IMR-90 (cell line): ENCODE results near the gene TMEM19. TPM values are rescaled to one million over a fixed set of nuclear protein-coding genes. Genes with fewer than 3 reads are reported as not detected.

Experiments
- ATAC-seq: fragments of 200-7000 bp; cut with Tn5 transposase; 2 replicates; pipeline ENCODE4 v1.9.1; 2020; ENCODE audit warnings: low read depth, mild to moderate bottlenecking, moderate library complexity
- BruUV-seq: library from RNA; stranded (reverse); fragments of 400-500 nt; replicated peaks from 2 replicates; lab custom pipeline; 2021; lab: Mats Ljungman, UMichigan
- CTCF ChIA-PET: fragments of 300-600 bp; formaldehyde crosslinking; extraction: SDS; loops from one replicate; lab custom pipeline; 2021; ENCODE audit warnings: antibody characterized with exemption; lab: Yijun Ruan, JAX
- POLR2A ChIA-PET: fragments of 300-600 bp; sonication (Branson Sonifier 250); formaldehyde crosslinking; loops from one replicate; lab custom pipeline; 2022; ENCODE audit warnings: antibody characterized with exemption; ENCODE audit not compliant: unreplicated experiment; lab: Charles Lee
- DNase-seq: peaks from one replicate; pipeline ENCODE4 v3.0.0; 2013
- H2AFZ ChIP-seq: replicated peaks from 2 replicates; pipeline ENCODE3; 2013; ENCODE audit warnings: low read length, mild to moderate bottlenecking; ENCODE audit not compliant: poor library complexity
- H2AK5ac ChIP-seq: 2 replicates; pipeline ENCODE4 v1.6.1; 2013; ENCODE audit warnings: low read depth, low read length, inconsistent platforms
- H2AK9ac ChIP-seq: replicated peaks from 2 replicates; pipeline ENCODE3; 2013; ENCODE audit warnings: mild to moderate bottlenecking, low read depth, low read length, moderate library complexity; ENCODE audit not compliant: poor library complexity
- H2BK120ac ChIP-seq: 2 replicates; pipeline ENCODE4 v1.6.1; 2013; ENCODE audit warnings: low read depth, low read length, inconsistent platforms
- H2BK15ac ChIP-seq: 3 replicates; pipeline ENCODE4 v1.6.1; 2013; ENCODE audit warnings: low read depth, low read length, inconsistent platforms
- H2BK20ac ChIP-seq: 2 replicates; pipeline ENCODE4 v1.6.1; 2013; ENCODE audit warnings: low read depth, mild to moderate bottlenecking, inconsistent platforms, low read length, moderate library complexity
- H2BK5ac ChIP-seq: 2 replicates; pipeline ENCODE4 v1.6.1; 2013; ENCODE audit warnings: mild to moderate bottlenecking, low read depth, low read length, inconsistent platforms; ENCODE audit not compliant: poor library complexity, severe bottlenecking
- H3K14ac ChIP-seq: replicated peaks from 2 replicates; pipeline ENCODE4 v1.6.1; 2013; ENCODE audit warnings: low read depth, low read length, inconsistent platforms
- H3K18ac ChIP-seq: 2 replicates; pipeline ENCODE4 v1.6.1; 2013; ENCODE audit warnings: low read depth, low read length, control low read depth
- H3K23ac ChIP-seq: 2 replicates; pipeline ENCODE4 v1.6.1; 2013; ENCODE audit warnings: low read depth, low read length, inconsistent platforms
- H3K27ac ChIP-seq: 2 replicates; pipeline ENCODE4 v1.5.1; 2013; ENCODE audit warnings: mild to moderate bottlenecking, control low read depth, low read length; ENCODE audit not compliant: insufficient read depth
- H3K27me3 ChIP-seq: 2 replicates; pipeline ENCODE4 v1.6.1; 2013; ENCODE audit warnings: low read length; ENCODE audit not compliant: control insufficient read depth, insufficient read depth
- H3K36me3 ChIP-seq: 2 replicates; pipeline ENCODE4 v1.6.1; 2013; ENCODE audit warnings: low read length, mixed read lengths; ENCODE audit not compliant: control insufficient read depth, insufficient read depth
- H3K4ac ChIP-seq: 2 replicates; pipeline ENCODE4 v1.6.1; 2013; ENCODE audit warnings: low read depth, low read length, inconsistent platforms
- H3K4me1 ChIP-seq: 2 replicates; pipeline ENCODE4 v1.6.1; 2013; ENCODE audit warnings: low read length, mixed read lengths; ENCODE audit not compliant: control insufficient read depth, insufficient read depth
- H3K4me2 ChIP-seq: 2 replicates; pipeline ENCODE4 v1.6.1; 2013; ENCODE audit warnings: low read depth, mild to moderate bottlenecking, control low read depth, low read length, moderate library complexity
- H3K4me3 ChIP-seq: 2 replicates; pipeline ENCODE4 v1.5.1; 2013; ENCODE audit warnings: low read depth, mild to moderate bottlenecking, control low read depth, low read length, moderate library complexity; ENCODE audit not compliant: insufficient read depth
- H3K56ac ChIP-seq: 2 replicates; pipeline ENCODE4 v1.6.1; 2013; ENCODE audit warnings: low read length, inconsistent platforms; ENCODE audit not compliant: insufficient read depth; ENCODE audit errors: extremely low read depth
- H3K79me1 ChIP-seq, 2 experiments: 2 replicates each; pipeline ENCODE4 v1.6.1; 2013; ENCODE audit warnings: low read length in 2 of 2, inconsistent platforms in 1 of 2, low read depth in 1 of 2
- H3K9ac ChIP-seq: 2 replicates; pipeline ENCODE4 v1.6.1; 2013; ENCODE audit warnings: low read depth, low read length, control low read depth
- H3K9me1 ChIP-seq: 2 replicates; pipeline ENCODE4 v1.6.1; 2013; ENCODE audit warnings: low read length, inconsistent platforms; ENCODE audit not compliant: insufficient read depth
- H3K9me3 ChIP-seq: 2 replicates; pipeline ENCODE4 v1.6.1; 2013; ENCODE audit warnings: low read length; ENCODE audit not compliant: control insufficient read depth, insufficient read depth
- H4K20me1 ChIP-seq: 2 replicates; pipeline ENCODE4 v1.6.1; 2013; ENCODE audit warnings: low read length, inconsistent platforms; ENCODE audit not compliant: insufficient read depth
- H4K5ac ChIP-seq: 2 replicates; pipeline ENCODE4 v1.6.1; 2013; ENCODE audit warnings: mild to moderate bottlenecking, low read depth, low read length, control low read depth
- H4K8ac ChIP-seq, 2 experiments: 2 replicates each; pipeline ENCODE4 v1.6.1; 2013; ENCODE audit warnings: low read depth in 2 of 2, low read length in 2 of 2, control low read depth in 1 of 2, inconsistent platforms in 1 of 2
- H4K91ac ChIP-seq: 2 replicates; pipeline ENCODE4 v1.6.1; 2013; ENCODE audit warnings: low read depth, low read length, inconsistent platforms; ENCODE audit not compliant: insufficient read depth
- BHLHE40 ChIP-seq: fragments of 150-350 bp; IDR thresholded peaks from 2 replicates; pipeline ENCODE4 v1.6.1; 2016; ENCODE audit warnings: mild to moderate bottlenecking, low read depth, low read length
- MAFK ChIP-seq: IDR thresholded peaks from 2 replicates; pipeline ENCODE4 v1.6.1; 2012; ENCODE audit warnings: low read depth, low read length, improper control_type of control experiment
- MXI1 ChIP-seq: IDR thresholded peaks from 2 replicates; pipeline ENCODE4 v1.6.1; 2012; ENCODE audit warnings: low read depth, mild to moderate bottlenecking, low read length, moderate library complexity, borderline replicate concordance
- NFE2L2 ChIP-seq: fragments of 150-350 bp; IDR thresholded peaks from 2 replicates; pipeline ENCODE4 v1.6.1; 2016; ENCODE audit warnings: low read depth, mild to moderate bottlenecking, low read length
- RAD21 ChIP-seq: IDR thresholded peaks from 2 replicates; pipeline ENCODE4 v1.6.1; 2012; ENCODE audit warnings: low read length, improper control_type of control experiment
- WGBS, 2 experiments: methylation state at CpG; one replicate each; pipeline versions ENCODE4 v1.1.5 to v1.1.7; 2013; ENCODE audit warnings: missing lambda C conversion rate in 2 of 2; ENCODE audit not compliant: insufficient read length in 1 of 2; ENCODE audit errors: extremely low coverage in 2 of 2; 5-methylcytosine and 5-hydroxymethylcytosine counted together
- dilution Hi-C: fragments of 300-500 bp; cut with HindIII; formaldehyde crosslinking; loops from one replicate; pipeline ENCODE4 v1.14.3; 2018; ENCODE audit warnings: low sequenced_read_pairs; ENCODE audit not compliant: unreplicated experiment
- in situ Hi-C: fragments of 300-500 bp; cut with MboI; formaldehyde crosslinking; loops from 3 replicates; pipeline ENCODE4 v1.14.3; 2019; ENCODE audit warnings: low sequenced_read_pairs, inconsistent platforms, mixed read lengths
- intact Hi-C: fragments of 100-400 bp; cut with micrococcal nuclease; formaldehyde crosslinking; loops from 2 replicates; pipeline ENCODE4 v1.10.0; 2022
- polyA plus RNA-seq, 3 experiments: library from polyadenylated mRNA; depleted of rRNA; stranded (reverse); fragments of >200 nt; gene quantifications; 2 replicates each; pipeline ENCODE4 v1.2.3, GENCODE V29; 2012; ENCODE audit warnings: low replicate concordance in 1 of 3
- total RNA-seq: library from RNA; depleted of rRNA; stranded (reverse); fragments of >200 nt; gene quantifications from 2 replicates; pipeline ENCODE4 v1.2.3, GENCODE V29; 2012

TMEM19 gene
- total and polyA plus RNA-seq, 2 of the 4 experiments (the other 2 are of a cell fraction): 8.9 to 28.7 TPM

GRCh38 chr12:71704920-71705319 is 19.0 kb downstream of the TMEM19 start:
- TF ChIP-seq NFE2L2 (no peak), MXI1 (no peak), RAD21 (no peak), BHLHE40 (no peak), MAFK (no peak)
- in situ Hi-C loops (no loop called here), intact Hi-C loops (no loop called here), dilution Hi-C loops (loop anchor here (25.0 kb wide), 1 partner anchor 293 kb away; no protein-coding TSS in a partner anchor)
- no peak overlapping the region for H3K4me3 ChIP-seq
- no CpG with 5 or more reads among the region's 2 CpGs for WGBS, 2 experiments
- no peak overlapping the region for H3K56ac ChIP-seq
- H3K14ac ChIP-seq: no peak overlapping the region
- H2BK15ac ChIP-seq: no peak overlapping the region
- H3K4ac ChIP-seq: no peak overlapping the region
- no peak overlapping the region for H4K8ac ChIP-seq
- no peaks in the 10 kb centered on the region for H3K79me1 ChIP-seq
- no peak overlapping the region for H2BK5ac ChIP-seq
- ATAC-seq (no peak), DNase-seq (no peak)
- peaks cover under 1% of the 10 kb centered on the region; the same call in 1 of the 2 replicates for H3K4me1 ChIP-seq
- no peak overlapping the region for H4K91ac ChIP-seq
- no peak overlapping the region for H2BK120ac ChIP-seq
- no peak overlapping the region for H2BK20ac ChIP-seq
- no peak overlapping the region for H2AK9ac ChIP-seq
- H3K27ac ChIP-seq: no peak overlapping the region
- no peak overlapping the region for H3K23ac ChIP-seq
- no TSS peak for BruUV-seq
- H3K4me2 ChIP-seq: no peak overlapping the region
- H2AFZ ChIP-seq: no peak overlapping the region
- no peaks in the 10 kb centered on the region for H3K27me3 ChIP-seq
- ChIA-PET POLR2A (no interaction called here), CTCF (interaction anchor here (0.7 kb wide), 1 partner anchor 312 kb away, joined by 3 read pairs; no protein-coding TSS in a partner anchor)
- H3K18ac ChIP-seq: no peak overlapping the region
- no peak overlapping the region for H3K9ac ChIP-seq
- no peaks in the 10 kb centered on the region for H4K20me1 ChIP-seq
- no peaks in the 10 kb centered on the region; the same call in 1 of the 2 replicates for H3K36me3 ChIP-seq
- H3K9me3 ChIP-seq: no peaks in the 10 kb centered on the region
- 0 out of 2 replicates have a peak, but pooled peaks cover under 1% of the 10 kb centered on the region for H3K9me1 ChIP-seq
- no peak overlapping the region for H2AK5ac ChIP-seq
- no peak overlapping the region for H4K5ac ChIP-seq
